Esophagus squamous epithelium (tissue), 4 donors: ENCODE measurements around the gene CD83.

Source experiments
- CTCF ChIP-seq, 6 experiments: fragments of 450-650 bp in 4 of 6; fragments of 200-600 bp in 2 of 6; sonication (generic) in 2 of 6; IDR thresholded peaks; one replicate each; pipeline ENCODE4 v1.5.1; 2016 to 2019; ENCODE audit warnings: antibody characterized with exemption in 6 of 6, mild to moderate bottlenecking in 4 of 6, moderate library complexity in 4 of 6
- POLR2A ChIP-seq, 4 donors: fragments of 450-650 bp; IDR thresholded peaks; one replicate each; pipeline ENCODE4 v1.6.1; 2017; ENCODE audit warnings: antibody characterized with exemption in 4 of 4, mild to moderate bottlenecking in 4 of 4, moderate library complexity in 3 of 4

DNA sequence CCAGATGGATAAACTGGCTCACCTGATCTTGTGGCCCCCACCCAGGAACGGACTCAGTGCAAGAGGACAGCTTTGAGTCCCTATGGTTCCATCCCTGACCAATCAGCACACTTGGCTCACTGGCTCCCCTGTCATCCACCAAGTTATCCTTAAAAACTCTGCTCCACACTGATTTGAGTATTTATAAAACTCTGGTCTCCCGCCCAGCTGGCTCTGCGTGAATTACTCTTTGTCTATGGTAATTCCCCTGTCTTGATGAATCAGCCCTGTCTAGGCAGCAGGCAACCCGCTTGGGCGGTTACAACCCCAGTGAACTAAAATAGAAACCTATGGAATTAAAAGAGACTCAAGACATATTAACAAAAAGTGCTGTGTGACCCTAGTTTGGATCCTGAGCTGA lies 38.1 kb upstream of the CD83 start:
- TF ChIP-seq CTCF (IDR thresholded peaks at IDR 0.05) (no peak), POLR2A (IDR thresholded peaks at IDR 0.05) (no peak)
